ENCODE data around the gene PPFIBP1.
"Not testable (repeated sequence)": the region's sequence is repeated elsewhere in the genome, so short reads cannot be mapped to it uniquely, and the experiment has no call there.

The PPFIBP1 gene

DNA sequence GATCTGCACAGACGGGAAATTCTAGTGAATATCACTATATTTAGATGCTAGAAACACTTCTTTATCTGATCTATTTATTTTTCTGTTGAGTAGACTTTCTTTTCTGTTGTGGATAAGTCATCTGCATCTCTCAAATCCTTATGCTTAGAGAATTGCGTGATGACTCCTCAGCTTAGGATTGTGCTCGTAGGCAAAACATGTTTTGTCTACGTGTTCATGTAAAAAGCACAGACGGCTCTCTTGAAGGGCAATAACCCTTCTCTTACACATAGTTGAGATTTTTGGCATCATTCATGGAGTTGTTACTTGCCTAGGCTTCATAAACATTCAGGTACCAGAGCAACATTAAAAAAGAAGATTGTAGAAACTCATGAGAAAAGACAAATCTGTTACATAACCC, 18.6 kb downstream of the PPFIBP1 start:
- DNase-seq (ENCODE audit: low spot score): no peak

- not testable (repeated sequence) for DNase-seq (ENCODE audit: low spot score)
Observed at GRCh38 chr12:27544858-27545257, 20.9 kb downstream of the PPFIBP1 start.

- DNase-seq (ENCODE audit: low spot score): no peak
Observed at GRCh38 chr12:27545665-27546064, 21.7 kb downstream of the PPFIBP1 start.

- DNase-seq (ENCODE audit: low spot score): no peak
Observed at GRCh38 chr12:27547592-27547991, 23.6 kb downstream of the PPFIBP1 start.

DNA sequence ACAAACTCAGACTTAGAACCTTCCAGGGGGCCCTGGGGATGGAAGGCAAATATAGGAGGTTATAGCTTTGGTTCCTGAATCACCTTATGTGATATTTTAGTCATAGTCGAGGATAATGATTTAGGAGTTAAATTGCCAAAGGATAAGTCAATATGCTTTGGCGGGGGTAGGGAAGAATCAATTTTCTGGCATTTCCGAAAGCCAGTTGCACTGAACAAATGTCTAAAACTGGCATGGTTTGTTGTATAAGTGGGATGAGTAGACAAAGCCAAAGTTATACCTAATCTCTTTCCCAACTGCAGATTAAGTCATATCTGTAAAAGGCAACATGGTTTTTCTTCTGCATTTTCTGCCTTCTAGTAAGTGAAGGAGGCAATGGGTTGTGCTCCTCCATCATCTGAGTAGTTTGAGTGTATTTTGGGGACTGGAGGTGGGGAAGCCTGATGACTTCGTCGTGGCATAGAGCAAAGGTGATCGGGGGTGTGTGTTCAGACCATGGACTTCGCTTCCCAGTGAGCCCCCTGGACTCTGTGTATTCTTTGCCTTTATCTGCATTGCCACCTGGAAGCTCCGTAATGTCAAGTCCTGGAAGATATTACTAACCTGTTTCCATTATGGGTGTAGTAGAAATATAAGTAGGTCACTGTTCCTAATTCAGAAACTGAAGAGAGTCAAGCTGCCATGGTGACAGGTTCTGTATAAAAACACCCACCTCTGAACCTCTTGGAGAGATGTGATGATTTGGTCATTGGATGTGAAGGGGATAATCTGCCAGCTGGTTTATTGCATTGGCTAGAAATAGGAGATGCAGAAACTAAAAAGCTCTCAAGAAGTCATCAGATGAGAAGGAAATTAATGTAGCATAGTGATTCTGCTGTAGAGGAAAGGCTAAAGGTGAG, 24.5 kb downstream of the PPFIBP1 start:
- no peak for DNase-seq (ENCODE audit: low spot score)

GRCh38 chr12:27549236-27549800, 25.3 kb downstream of the PPFIBP1 start:
- DNase-seq (ENCODE audit: low spot score): no peak

- DNase-seq (ENCODE audit: low spot score): peak; percentile 4
Observed at GRCh38 chr12:27549801-27550652, 26.0 kb downstream of the PPFIBP1 start.

DNA sequence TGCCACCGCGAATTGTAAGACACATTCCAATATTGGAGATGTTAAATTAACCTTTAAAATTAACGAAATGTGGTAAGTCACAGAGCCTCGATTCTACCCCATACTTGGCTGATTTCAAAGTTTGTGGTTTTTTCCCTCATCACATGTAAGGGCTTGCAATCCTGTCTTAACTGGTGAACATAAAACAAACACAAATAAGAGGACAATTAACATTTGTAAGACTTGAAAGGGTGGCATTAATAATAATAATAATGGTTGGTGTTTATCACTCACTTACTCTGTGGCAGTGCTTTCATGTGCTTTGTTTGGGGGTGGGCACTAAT, 26.6 kb downstream of the PPFIBP1 start:
- no peak for DNase-seq (ENCODE audit: low spot score)

DNA sequence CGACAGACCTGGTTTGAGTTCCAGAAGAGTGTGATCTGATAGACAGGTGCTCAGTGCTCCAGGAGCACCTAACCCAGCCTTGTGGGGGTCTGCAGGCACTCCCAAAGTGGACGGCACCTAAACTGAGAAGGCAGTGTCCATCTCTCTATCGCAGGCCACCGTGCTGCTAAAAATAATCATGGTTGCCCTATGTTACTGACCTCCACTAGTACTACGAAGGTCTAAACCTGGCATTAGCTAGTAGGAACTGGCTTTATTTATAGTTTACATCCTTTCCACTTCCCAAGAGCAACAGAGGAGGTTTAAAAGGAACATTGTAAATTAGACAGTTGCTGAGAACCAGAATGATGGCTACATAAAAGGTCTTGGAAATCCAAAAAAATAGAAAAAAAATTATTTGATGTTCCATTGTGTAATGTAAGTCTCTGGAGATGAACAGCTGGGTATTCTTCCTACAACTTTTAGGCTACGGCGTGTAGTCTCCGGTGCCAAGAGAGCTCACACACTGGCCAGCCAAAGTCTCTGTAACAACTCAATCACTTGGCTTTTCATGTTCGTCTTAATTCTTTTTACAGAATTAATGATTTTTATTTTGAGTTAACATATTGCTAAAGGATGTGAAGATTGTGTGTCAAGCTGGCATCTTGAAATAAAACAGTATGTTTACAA, 27.3 kb downstream of the PPFIBP1 start:
- no peak for DNase-seq (ENCODE audit: low spot score)

- no peak for DNase-seq (ENCODE audit: low spot score)
Observed at GRCh38 chr12:27552235-27552634, 28.2 kb downstream of the PPFIBP1 start.

DNA sequence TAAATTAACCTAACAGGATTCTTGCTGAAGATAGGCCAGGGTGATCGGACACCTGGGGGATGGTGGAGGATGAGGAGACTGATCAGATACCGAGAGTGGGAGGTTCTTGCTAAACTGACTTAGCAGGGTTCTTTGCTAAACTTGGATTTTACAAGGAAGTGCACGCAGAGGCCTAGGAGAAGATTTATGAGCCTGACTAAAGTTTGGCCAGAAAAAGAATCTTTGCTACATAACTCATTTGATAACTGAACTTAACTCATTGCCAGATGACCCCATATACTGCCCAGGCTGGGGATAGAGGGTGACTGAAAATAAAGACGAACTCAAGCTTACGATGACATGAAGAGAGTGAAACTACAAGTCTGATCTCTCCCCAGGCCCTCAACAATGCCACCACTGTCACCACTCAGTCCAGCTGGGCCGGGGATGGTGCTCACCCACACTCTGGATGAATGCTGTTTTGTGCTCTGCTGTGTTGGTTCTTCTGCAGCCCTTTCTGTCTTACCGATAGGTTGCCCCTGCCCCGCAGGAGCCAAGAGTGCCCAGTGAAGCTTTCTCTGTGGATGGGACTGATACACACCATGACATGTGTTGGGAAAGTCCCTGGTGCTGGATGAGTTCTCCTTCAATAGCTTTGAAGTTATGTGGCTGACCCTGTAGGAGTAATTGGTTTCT, 29.0 kb downstream of the PPFIBP1 start:
- no peak for DNase-seq (ENCODE audit: low spot score)

- no peak for DNase-seq (ENCODE audit: low spot score)
Observed at GRCh38 chr12:27553941-27554340, 29.9 kb downstream of the PPFIBP1 start.

DNA sequence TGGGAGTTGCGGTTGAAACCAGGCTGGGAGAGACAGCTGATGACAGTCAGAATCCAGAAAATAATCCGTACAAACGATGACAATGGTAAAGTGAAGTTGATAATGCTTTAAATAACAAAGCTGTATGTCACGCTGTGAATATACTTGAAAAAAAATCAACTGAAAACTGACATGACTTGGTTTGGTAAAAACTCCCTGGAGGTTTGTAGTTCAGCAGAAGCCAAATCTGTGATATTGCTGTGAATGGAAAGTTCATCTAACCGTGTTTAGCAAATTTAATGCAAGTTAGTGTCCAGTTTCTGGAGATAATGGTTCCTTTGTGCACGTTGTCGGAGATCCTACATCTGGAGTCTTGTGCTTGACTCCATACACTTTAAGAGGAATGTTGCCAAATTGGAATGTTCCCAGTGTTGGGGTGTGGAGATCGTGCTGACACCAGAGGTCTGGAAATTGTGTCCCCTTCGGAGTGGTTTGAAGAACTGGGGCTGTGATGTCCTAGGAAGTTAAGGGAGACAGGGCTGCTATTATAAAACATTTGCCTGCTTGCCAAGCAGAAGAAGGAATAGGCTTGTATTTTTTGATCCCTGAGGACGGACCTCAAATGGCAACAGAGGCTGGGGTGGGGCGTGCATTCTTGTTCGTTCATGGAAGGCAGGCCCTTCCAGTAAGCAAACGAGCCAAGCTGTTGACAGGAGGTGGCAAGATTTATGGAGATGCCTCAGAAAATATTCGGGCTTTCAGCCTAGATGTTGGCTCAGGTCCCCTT, 30.6 kb downstream of the PPFIBP1 start:
- no peak for DNase-seq (ENCODE audit: low spot score)

GRCh38 chr12:27555361-27555760, 31.4 kb downstream of the PPFIBP1 start:
- DNase-seq (ENCODE audit: low spot score): no peak

DNA sequence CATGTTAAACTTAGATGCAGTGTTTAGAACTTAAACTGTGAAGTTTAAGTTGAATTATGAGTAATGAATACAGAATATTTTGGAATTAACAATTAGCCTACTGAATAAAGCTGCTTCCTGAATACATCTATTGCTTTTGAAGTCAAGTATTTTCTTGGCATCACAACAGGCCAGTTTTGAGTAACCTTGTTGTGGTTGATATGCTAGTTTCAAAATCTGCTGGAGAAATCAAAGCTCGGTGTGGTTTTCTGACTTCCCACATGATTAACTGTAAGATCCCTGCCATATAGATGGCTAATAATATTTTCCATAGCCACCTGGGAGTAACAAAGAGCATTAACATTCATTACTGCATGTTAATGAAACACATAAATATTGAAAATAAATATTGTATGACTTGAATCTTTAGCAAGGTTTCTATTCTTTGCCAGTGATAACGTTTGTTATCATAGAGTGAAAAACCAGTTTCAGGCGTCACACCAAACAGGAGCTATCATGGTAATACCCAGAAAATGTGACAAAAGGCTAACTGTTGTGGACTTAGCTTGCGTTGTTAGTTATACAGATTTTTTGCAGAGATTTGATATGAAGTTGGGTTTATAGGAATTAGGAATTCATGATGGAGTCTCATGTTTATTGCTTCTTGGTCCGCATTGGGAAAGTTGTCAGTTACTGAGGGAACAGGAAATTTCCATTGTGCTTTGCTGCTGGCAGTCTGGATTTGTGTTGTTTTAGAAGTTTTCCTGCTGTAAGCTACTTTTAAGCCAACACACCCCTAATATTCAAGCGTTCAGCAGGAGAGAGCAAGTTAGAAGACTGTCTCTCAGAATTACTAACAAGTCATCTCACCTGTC, 32.1 kb downstream of the PPFIBP1 start:
- DNase-seq (ENCODE audit: low spot score): no peak

DNA sequence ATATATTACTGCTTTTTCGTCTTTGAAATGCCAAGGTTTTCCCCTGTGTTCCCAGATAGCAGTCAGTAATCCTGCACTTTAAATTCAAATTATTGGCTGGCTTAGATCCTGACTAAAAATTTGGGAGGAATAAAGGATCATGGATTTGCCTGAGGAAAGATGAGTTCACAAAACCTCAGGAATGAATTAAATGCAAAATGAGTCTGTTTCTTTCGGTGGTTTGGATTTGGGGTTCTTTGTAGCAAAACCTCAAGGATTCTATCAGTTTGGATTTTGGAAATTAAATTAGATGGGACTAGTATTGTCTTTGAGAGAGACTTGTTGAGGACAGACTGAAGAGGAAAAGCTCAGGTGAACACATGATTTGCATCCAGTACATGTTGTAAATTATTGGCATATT, 36.1 kb downstream of the PPFIBP1 start:
- DNase-seq (ENCODE audit: low spot score): no peak

DNA sequence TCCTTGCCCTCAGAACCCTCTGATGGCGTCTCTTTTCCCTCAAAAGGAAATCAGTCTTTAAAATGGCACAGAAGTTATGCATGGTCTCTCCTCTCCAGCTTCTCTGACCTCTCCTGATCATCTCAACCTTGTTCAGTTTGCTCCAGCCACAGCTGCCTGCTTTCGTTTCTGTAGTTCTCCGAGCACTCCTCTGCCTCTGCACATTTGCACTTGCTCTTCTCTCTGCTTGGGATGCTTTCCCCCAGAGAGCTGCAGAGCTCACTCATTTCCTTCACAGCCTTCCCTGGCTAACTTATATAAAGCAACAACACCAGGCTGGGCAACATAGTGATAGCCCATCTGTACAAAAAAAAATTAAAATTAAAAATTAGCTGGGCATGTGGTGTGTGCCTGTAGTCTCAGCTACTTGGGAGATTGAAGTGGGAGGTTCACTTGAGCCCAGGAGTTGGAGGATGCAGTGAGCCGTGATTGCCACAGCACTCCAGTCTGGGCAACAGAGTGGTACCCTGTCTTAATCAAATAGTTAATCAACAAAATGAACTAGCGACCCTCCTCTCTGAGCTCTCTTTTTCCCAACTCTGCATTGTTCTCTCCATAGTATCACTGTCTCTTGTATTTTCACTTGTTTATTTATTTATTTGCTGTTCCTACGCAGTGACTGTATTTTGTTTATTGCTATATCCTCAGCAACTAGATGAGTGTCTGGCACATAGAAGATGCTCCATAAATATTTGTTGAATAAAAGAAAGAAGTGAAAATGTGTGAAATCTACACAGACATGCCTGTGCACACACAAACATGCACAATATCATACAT, 37.7 kb downstream of the PPFIBP1 start:
- DNase-seq (ENCODE audit: low spot score): no peak

GRCh38 chr12:27564612-27565213, 40.7 kb downstream of the PPFIBP1 start:
- DNase-seq (ENCODE audit: low spot score): no peak

DNA sequence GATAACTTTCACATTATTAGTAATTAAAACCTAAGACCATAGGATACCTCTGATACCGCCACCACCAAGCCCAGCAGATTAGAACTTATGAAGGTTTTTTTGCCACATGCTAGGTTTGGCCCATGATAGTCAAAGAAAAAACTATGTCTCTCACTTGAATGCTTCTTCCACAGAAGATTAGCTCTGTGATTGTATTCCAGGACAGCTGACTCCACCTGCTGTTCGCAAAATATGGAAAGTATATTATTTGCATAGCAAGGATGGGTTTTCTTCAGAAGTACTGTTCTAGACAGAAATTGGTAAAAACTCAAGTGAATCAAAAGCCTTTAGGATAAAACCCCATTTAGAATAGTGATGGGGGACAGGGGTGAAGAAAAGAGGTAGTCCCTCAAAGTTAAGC, 42.2 kb downstream of the PPFIBP1 start:
- DNase-seq (ENCODE audit: low spot score): no peak

Measured in hematopoietic multipotent progenitor cell treated with erythropoietin and hydrocortisone succinate and interleukin-3 and kit ligand, for 15 days (in vitro differentiated cells).